Astrocyte of the spinal cord (primary cell): ENCODE measurements around the gene BDKRB1.
"Not testable (repeated sequence)": the region's sequence is repeated elsewhere in the genome, so short reads cannot be mapped to it uniquely, and the experiment has no call there.

Experiments
- DNase-seq: peaks from one replicate; pipeline ENCODE4 v3.0.0; 2011; ENCODE audit warnings: low read depth, low spot score
- H3K4me3 ChIP-seq: 2 replicates; pipeline ENCODE4 v1.5.1; 2011; ENCODE audit warnings: low read depth, mild to moderate bottlenecking, low read length, moderate library complexity
- in situ Hi-C: cut with HindIII; loops from 2 replicates; pipeline ENCODE4 v1.10.0; 2017; ENCODE audit warnings: low sequenced_read_pairs
- TF ChIP-seq, protein P1 (sequence below): IDR thresholded peaks from 2 replicates; pipeline ENCODE4 v1.5.1; 2012; ENCODE audit warnings: low read depth, mild to moderate bottlenecking, low read length, inconsistent platforms

The BDKRB1 gene

DNA sequence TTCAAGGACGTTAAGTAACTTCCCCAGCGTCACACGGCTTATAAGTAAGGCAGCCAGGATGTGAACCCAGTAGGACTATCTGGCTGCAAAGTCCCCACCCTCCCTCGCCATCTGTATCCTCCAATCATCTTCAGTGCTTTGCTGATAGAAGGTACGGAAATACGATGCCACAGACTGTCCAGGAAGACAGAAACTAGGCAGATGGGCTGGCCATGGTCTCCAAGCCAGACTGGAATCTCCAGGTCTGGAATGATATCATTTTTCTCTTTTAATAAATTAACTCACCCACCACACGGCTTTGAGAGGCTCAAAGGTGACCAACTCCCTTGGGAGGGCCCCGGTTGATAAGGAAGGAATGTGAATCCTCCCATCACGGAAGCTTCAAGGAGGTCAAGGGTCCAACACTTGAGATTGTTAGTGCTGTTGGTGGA lies 16.3 kb upstream of the BDKRB1 start:
- no peak for DNase-seq
- no peak overlapping the region for H3K4me3 ChIP-seq
- in situ Hi-C loops, result no loop called here
- TF ChIP-seq, protein P1, sequence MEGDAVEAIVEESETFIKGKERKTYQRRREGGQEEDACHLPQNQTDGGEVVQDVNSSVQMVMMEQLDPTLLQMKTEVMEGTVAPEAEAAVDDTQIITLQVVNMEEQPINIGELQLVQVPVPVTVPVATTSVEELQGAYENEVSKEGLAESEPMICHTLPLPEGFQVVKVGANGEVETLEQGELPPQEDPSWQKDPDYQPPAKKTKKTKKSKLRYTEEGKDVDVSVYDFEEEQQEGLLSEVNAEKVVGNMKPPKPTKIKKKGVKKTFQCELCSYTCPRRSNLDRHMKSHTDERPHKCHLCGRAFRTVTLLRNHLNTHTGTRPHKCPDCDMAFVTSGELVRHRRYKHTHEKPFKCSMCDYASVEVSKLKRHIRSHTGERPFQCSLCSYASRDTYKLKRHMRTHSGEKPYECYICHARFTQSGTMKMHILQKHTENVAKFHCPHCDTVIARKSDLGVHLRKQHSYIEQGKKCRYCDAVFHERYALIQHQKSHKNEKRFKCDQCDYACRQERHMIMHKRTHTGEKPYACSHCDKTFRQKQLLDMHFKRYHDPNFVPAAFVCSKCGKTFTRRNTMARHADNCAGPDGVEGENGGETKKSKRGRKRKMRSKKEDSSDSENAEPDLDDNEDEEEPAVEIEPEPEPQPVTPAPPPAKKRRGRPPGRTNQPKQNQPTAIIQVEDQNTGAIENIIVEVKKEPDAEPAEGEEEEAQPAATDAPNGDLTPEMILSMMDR, result no peak

DNA sequence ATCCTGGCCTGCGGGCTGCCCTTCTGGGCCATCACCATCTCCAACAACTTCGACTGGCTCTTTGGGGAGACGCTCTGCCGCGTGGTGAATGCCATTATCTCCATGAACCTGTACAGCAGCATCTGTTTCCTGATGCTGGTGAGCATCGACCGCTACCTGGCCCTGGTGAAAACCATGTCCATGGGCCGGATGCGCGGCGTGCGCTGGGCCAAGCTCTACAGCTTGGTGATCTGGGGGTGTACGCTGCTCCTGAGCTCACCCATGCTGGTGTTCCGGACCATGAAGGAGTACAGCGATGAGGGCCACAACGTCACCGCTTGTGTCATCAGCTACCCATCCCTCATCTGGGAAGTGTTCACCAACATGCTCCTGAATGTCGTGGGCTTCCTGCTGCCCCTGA lies 15.4 kb upstream of the BDKRB1 start:
- no peak overlapping the region for H3K4me3 ChIP-seq
- in situ Hi-C loops, result no loop called here
- DNase-seq, result no peak
- TF ChIP-seq, protein P1, result no peak

DNA sequence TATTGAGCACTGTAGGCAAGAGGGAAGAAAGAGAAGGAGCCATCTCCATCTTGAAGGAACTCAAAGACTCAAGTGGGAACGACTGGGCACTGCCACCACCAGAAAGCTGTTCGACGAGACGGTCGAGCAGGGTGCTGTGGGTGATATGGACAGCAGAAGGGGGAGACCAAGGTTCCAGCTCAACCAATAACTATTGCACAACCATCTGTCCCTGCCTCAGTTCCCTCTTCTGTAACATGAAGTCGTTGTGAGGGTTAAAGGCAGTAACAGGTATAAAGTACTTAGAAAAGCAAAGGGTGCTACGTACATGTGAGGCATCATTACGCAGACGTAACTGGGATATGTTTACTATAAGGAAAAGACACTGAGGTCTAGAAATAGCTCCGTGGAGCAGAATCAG lies 13.9 kb upstream of the BDKRB1 start:
- H3K4me3 ChIP-seq, result no peak overlapping the region
- DNase-seq, result no peak
- in situ Hi-C loops, result no loop called here
- TF ChIP-seq, protein P1, result no peak

DNA sequence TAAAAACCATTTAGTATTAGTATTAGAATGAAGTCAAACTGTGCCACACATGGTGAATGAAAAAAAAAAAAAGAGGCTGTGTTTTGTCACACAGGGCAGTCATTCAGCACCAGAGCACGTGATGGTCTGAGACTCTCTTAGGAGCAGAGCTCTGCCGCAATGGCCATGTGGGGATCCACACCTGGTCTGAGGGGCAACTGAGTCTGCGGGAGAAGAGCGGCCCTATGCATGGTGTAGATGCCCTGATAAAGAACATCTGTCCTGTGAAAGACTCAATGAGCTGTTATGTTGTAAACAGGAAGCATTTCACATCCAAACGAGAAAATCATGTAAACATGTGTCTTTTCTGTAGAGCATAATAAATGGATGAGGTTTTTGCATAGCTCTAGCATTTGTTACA lies 12.2 kb upstream of the BDKRB1 start:
- DNase-seq, result no peak
- TF ChIP-seq, protein P1, result no peak
- H3K4me3 ChIP-seq, result no peak overlapping the region
- in situ Hi-C loops, result no loop called here

DNA sequence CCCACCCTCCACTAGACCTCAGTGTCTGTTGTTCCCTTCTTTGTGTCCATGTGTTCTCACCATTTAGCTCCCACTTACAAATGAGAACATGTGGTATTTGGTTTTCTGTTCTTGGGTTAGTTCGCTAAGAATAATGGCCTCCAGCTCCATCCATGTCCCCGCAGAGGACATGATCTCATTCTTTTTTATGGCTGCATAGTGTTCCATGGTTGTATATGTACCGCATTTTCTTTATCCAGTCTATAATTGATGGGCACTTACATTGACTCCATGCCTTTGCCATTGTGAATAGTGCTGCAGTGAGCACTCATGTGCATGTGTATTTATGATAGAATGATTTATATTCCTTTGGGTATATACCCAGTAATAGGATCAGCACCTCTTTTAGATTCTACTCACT lies 10.9 kb upstream of the BDKRB1 start:
- in situ Hi-C loops, H3K4me3 ChIP-seq, DNase-seq: not testable (repeated sequence)

DNA sequence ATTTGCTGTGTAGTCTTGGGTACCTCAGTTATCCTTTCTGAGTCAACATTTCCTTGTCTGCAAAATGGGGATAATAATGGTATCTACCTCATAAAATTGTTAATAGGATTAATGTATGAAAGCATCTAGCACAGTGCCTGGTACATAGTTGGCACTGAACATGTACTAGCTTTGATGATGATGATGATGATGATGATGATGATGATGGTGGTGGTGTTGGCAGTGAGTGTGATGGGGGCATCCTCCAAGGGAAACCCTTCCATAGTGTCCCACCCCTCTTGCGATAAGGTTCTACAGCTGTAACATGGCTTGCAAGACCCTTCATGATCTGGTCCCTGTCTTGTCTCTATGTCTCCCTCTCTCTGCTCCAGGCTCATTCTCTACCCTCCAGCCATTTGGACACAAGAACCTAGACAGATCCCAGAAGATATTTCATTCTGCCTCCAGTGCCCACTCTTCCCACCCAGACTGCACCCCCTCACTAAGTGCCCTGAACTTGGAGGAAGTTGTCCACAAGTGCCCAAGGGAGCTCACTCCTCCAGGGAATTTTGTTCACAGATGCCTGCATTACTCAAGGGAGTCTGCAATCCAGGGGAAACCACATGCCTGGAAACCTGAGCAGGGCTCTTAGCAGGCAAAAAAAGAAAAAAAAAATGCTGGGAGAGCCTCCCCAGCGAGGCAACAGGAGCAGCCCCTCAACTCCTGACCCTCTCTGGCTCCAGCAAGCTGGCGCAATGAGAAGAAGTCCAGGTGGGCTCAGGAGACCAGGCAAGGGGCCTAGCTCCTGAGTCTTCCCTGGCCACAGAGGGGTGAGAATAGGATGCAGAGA lies 10.1 kb upstream of the BDKRB1 start:
- TF ChIP-seq, protein P1, result no peak
- in situ Hi-C loops, result no loop called here
- no peak overlapping the region for H3K4me3 ChIP-seq
- DNase-seq, result no peak

DNA sequence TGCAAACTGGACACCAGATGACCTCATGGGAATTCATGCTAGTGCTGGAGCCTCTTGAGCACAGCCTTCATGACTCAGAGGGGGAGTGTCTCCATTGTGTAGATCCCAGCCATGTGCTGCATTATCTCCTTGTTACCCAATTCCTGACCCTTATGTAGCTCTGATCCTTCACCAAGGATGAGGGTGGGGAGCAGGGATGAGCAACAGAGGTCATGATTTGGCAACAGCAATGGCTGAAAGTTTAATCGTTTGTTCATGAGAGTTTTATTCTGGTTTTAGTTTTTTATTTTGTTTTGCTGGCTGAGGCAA lies 9.5 kb upstream of the BDKRB1 start:
- DNase-seq, result peak; percentile 84
- TF ChIP-seq, protein P1, result no peak
- in situ Hi-C loops, result no loop called here
- no peak overlapping the region for H3K4me3 ChIP-seq
